Prostate gland (tissue), 2 donors: Measurements from ENCODE around the gene PRTG. TPM values are rescaled to one million over a fixed set of nuclear protein-coding genes. Genes with fewer than 3 reads are reported as not detected.

Source experiments
- DNase-seq: peaks from one replicate; pipeline ENCODE4 v3.0.0-alpha.2; 2019; ENCODE audit warnings: low spot score
- H3K27ac ChIP-seq, 2 donors: fragments of 200-600 bp; sonication (generic); 2 replicates each; pipeline ENCODE4 v1.5.1; 2017 to 2019
- H3K27me3 ChIP-seq: fragments of 200-600 bp; sonication (generic); replicated peaks from 2 replicates; pipeline ENCODE4 v1.5.1; 2019; ENCODE audit not compliant: insufficient read depth
- H3K36me3 ChIP-seq, 2 donors: fragments of 200-600 bp; sonication (generic); 1 replicate in 1 of 2; 2 replicates in 1 of 2; pipeline versions ENCODE4 v1.5.1 to v1.8.1; 2017 to 2019
- H3K4me1 ChIP-seq: fragments of 200-600 bp; sonication (generic); replicated peaks from 2 replicates; pipeline ENCODE4 v1.5.1; 2019
- H3K4me3 ChIP-seq, 2 donors: fragments of 200-600 bp; sonication (generic); 2 replicates each; pipeline ENCODE4 v1.5.1; 2017 to 2019
- H3K9me3 ChIP-seq: fragments of 200-600 bp; sonication (generic); 2 replicates; pipeline ENCODE4 v1.5.1; 2017
- POLR2A ChIP-seq: fragments of 450-650 bp; IDR thresholded peaks from one replicate; pipeline ENCODE4 v1.6.1; 2016; ENCODE audit warnings: antibody characterized with exemption, mild to moderate bottlenecking
- POLR2AphosphoS5 ChIP-seq: sonication (generic); formaldehyde crosslinking; IDR thresholded peaks from one replicate; pipeline ENCODE4 v1.6.1; 2017; ENCODE audit warnings: antibody characterized with exemption
- WGBS: methylation state at CpG from one replicate; pipeline ENCODE4 v1.1.5; 2018; 5-methylcytosine and 5-hydroxymethylcytosine counted together
- intact Hi-C: fragments of 100-400 bp; cut with DNase I; formaldehyde crosslinking; loops from one replicate; pipeline ENCODE4 v1.14.2; 2022
- total RNA-seq, 2 donors: library from RNA; depleted of rRNA; stranded (reverse); fragments of >200 nt; gene quantifications; one replicate each; pipeline ENCODE4 v1.1.0, GENCODE V29; 2016
- TF ChIP-seq, protein P1 (sequence below), 4 experiments: fragments of 200-600 bp in 2 of 4; fragments of 450-650 bp in 2 of 4; sonication (generic) in 2 of 4; IDR thresholded peaks; 1 replicate in 3 of 4; 2 replicates in 1 of 4; pipeline ENCODE4 v1.5.1; 2016 to 2019; ENCODE audit warnings: antibody characterized with exemption in 4 of 4, mild to moderate bottlenecking in 2 of 4, moderate library complexity in 2 of 4

Gene PRTG, protein sequence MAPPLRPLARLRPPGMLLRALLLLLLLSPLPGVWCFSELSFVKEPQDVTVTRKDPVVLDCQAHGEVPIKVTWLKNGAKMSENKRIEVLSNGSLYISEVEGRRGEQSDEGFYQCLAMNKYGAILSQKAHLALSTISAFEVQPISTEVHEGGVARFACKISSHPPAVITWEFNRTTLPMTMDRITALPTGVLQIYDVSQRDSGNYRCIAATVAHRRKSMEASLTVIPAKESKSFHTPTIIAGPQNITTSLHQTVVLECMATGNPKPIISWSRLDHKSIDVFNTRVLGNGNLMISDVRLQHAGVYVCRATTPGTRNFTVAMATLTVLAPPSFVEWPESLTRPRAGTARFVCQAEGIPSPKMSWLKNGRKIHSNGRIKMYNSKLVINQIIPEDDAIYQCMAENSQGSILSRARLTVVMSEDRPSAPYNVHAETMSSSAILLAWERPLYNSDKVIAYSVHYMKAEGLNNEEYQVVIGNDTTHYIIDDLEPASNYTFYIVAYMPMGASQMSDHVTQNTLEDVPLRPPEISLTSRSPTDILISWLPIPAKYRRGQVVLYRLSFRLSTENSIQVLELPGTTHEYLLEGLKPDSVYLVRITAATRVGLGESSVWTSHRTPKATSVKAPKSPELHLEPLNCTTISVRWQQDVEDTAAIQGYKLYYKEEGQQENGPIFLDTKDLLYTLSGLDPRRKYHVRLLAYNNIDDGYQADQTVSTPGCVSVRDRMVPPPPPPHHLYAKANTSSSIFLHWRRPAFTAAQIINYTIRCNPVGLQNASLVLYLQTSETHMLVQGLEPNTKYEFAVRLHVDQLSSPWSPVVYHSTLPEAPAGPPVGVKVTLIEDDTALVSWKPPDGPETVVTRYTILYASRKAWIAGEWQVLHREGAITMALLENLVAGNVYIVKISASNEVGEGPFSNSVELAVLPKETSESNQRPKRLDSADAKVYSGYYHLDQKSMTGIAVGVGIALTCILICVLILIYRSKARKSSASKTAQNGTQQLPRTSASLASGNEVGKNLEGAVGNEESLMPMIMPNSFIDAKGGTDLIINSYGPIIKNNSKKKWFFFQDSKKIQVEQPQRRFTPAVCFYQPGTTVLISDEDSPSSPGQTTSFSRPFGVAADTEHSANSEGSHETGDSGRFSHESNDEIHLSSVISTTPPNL
- 1 to 10 TPM; 6.1 to 9.4 TPM for total RNA-seq

DNA sequence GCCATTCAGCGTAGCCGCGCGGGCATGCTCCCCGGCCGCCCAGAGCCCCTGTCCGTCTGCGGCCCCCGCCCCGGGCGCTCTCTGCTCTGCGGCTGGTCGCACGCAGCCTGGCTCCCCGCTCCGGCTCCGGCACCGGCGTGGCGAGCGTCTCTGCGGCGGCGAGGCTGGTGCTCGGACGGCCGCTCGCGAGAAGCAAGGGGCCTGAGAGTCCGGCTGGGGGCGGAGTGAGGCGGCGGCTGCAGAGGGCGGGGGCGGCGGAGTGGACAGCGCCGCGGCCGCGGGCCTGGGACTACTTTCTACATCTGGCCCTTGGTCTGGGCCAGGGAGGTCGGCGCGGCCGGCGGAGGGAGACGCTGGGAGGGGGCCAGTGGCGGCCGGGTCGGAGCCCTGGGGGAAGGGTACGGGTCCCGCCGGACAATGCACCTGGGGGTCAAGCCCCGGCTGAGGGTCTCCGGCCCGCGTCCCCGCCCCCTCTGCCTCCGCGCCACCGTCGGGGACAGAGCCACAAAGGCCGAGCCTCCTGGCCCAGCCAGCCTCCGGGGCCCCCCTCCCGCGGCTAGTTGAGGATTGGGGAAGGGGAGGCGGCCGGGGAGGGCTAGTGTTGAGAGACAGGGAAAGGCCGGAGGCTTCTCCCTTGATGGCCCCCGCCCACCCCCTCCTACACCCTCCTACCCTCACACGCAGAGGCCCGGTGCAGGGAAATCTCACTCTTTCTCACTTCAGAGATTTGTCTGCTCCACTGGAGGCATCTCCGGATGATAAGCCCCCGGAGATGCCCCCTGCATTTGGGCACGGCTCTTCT is at the start of gene PRTG:
PRTG (minus strand) TSS at position 226 of the 802 bp plus-strand sequence; CDS start at position 5, 221 bp downstream.
- no peak for DNase-seq
- H3K27ac ChIP-seq = peak within 1 kb of the TSS; percentile 45 to 49
- intact Hi-C loops = no loop called here

DNA sequence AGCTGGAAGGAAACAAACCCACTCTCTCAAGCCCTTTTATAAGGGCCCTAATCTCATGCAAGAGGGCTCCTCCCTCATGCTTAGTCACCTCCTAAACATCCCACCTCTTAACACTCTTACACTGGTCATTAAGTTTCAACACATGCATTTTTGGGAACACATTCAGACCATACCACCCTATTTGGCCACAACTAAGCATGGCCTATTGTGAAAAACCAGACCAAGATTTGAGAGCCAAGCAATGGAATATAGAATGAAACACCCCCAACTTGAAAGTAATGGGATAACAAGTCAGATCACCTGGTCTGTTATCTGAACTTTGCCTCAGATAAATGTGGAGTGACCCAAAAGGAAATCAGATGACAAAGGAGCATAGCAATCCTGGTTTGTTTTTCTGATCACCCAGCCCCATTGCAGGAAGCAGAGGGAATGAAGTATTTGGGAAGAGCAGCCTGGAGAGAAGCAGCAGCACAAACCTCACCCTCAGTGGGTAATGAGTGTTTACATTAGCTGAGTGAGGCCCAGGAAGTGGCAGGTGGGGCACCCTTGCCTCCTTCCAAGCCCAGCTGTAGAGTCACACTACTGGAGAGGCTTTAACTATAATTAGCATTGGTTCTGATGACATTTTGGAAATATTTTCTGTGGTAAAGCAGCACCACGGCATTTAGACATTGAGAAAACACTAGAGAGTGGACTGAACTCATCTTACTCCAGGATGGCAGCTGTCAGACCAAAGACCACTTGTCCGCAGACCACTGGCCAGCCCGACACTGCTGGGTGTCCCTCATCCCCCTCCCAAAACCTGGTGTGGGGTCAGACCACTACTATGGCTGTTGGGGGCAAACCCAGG is 48.8 kb upstream of the PRTG start:
- no peaks in the 10 kb centered on the region for H3K9me3 ChIP-seq
- no peaks in the 10 kb centered on the region for H3K36me3 ChIP-seq
- intact Hi-C loops = no loop called here
- no peak overlapping the region for H3K4me3 ChIP-seq
- 85% methylated on average over 3 of the region's 3 CpGs for WGBS
- no peak overlapping the region for H3K27ac ChIP-seq
- TF ChIP-seq, protein P1, sequence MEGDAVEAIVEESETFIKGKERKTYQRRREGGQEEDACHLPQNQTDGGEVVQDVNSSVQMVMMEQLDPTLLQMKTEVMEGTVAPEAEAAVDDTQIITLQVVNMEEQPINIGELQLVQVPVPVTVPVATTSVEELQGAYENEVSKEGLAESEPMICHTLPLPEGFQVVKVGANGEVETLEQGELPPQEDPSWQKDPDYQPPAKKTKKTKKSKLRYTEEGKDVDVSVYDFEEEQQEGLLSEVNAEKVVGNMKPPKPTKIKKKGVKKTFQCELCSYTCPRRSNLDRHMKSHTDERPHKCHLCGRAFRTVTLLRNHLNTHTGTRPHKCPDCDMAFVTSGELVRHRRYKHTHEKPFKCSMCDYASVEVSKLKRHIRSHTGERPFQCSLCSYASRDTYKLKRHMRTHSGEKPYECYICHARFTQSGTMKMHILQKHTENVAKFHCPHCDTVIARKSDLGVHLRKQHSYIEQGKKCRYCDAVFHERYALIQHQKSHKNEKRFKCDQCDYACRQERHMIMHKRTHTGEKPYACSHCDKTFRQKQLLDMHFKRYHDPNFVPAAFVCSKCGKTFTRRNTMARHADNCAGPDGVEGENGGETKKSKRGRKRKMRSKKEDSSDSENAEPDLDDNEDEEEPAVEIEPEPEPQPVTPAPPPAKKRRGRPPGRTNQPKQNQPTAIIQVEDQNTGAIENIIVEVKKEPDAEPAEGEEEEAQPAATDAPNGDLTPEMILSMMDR (IDR thresholded peaks at IDR 0.05) = no peak
- no peak for TF ChIP-seq POLR2A
- no peak for TF ChIP-seq POLR2AphosphoS5
- no peaks in the 10 kb centered on the region for H3K4me1 ChIP-seq
- DNase-seq = no peak
- H3K27me3 ChIP-seq = no peaks in the 10 kb centered on the region

More for the DNA sequence above, at the start of gene PRTG:
- Histone ChIP-seq H3K4me1 (no peaks in the 10 kb centered on the region), H3K4me3 (peak within 1 kb of the TSS; percentile 48 to 51), H3K27me3 (peaks cover 3% of the 10 kb centered on the region), H3K36me3 (no peaks in the 10 kb centered on the region), H3K9me3 (no peaks in the 10 kb centered on the region)
- TF ChIP-seq, protein P1 (IDR thresholded peaks at IDR 0.05) = no peak
- TF ChIP-seq POLR2A (no peak), POLR2AphosphoS5 (no peak)
- under 1% methylated on average over 71 of the region's 75 CpGs for WGBS

DNA sequence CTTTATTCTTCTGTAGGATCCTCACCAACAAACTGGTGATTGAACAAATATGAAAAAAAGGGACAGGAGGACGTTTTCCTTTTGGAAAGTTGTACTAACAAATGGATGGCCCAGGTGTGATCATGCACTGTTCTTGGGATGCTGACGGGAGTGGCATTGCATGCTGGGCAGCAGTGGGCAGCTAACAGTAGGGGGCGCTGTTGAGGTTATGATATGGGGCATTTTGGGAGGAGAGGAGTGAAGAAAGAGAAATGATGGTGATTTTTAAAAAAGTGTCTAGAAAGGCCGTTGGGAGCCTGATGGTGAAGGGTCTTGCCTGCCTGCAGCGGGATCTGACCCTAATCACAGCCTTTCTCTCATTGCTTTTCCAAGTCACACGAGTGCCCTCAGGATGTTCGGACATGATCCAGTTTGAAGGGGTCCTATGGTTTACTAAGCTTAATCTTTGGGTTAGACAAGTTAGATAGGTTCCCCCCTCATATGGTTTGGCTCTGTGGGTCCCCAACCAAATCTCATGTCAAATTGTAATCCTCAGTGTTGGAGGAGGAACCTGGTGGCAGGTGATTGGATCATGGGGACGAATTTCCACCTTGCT is 46.2 kb upstream of the PRTG start:
- TF ChIP-seq POLR2A = no peak
- TF ChIP-seq, protein P1 (IDR thresholded peaks at IDR 0.05) = peak in 2 of 4 experiments; percentile 19 to 60
- no peaks in the 10 kb centered on the region for H3K4me1 ChIP-seq
- no peaks in the 10 kb centered on the region for H3K27me3 ChIP-seq
- 84% methylated on average over 8 of the region's 8 CpGs for WGBS
- H3K36me3 ChIP-seq = no peaks in the 10 kb centered on the region
- H3K4me3 ChIP-seq = no peak overlapping the region
- no peak overlapping the region for H3K27ac ChIP-seq
- no peaks in the 10 kb centered on the region for H3K9me3 ChIP-seq
- intact Hi-C loops = no loop called here
- no peak for DNase-seq
